ENCODE measurements around the gene STIP1.

DNA sequence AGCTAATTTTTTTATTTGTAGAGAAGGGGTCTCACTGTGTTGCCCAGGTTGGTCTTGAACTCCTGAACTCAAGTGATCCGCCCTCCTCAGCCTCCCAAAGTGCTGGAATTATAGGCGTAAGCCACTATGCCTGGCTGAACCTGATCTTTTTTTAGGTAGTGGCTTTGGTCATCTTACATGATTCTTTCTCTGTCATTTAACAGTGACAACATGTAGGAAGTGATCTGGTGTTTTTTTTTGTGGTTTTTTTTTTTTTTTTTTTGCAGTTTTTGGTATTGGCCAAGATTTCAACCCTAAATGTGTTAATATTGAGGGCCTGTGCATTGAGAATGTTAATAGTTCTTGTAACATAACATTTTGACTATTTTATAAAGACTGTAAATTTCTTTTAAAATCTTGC, 12.5 kb downstream of the STIP1 start:
- TF ChIP-seq, protein P1, sequence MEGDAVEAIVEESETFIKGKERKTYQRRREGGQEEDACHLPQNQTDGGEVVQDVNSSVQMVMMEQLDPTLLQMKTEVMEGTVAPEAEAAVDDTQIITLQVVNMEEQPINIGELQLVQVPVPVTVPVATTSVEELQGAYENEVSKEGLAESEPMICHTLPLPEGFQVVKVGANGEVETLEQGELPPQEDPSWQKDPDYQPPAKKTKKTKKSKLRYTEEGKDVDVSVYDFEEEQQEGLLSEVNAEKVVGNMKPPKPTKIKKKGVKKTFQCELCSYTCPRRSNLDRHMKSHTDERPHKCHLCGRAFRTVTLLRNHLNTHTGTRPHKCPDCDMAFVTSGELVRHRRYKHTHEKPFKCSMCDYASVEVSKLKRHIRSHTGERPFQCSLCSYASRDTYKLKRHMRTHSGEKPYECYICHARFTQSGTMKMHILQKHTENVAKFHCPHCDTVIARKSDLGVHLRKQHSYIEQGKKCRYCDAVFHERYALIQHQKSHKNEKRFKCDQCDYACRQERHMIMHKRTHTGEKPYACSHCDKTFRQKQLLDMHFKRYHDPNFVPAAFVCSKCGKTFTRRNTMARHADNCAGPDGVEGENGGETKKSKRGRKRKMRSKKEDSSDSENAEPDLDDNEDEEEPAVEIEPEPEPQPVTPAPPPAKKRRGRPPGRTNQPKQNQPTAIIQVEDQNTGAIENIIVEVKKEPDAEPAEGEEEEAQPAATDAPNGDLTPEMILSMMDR (conservative IDR thresholded peaks at IDR 0.05 in 1 of 2, IDR thresholded peaks at IDR 0.05 in 1 of 2; ENCODE audit: low read depth in 1 of 2, low read length in 2 of 2) = no peak
- TF ChIP-seq EZH2 (IDR thresholded peaks at IDR 0.05; ENCODE audit: low read length, missing control alignments) = no peak
